Stimulated activated naive CD8-positive, alpha-beta T cell treated with anti-CD3 and anti-CD28 coated beads, Interleukin-15, amount 100 ng/mL, for 72 hours (primary cell): ENCODE data around the gene DTX3.
"Not testable (repeated sequence)": the region's sequence is repeated elsewhere in the genome, so short reads cannot be mapped to it uniquely, and the experiment has no call there.

Experiments used
- ATAC-seq: fragments of 150-1000 bp; cut with Tn5 transposase; 2 replicates; pipeline ENCODE4 v1.10.0; 2021; ENCODE audit warnings: mild to moderate bottlenecking, moderate library complexity
- DNase-seq, 2 donors: peaks; one replicate each; pipeline ENCODE4 v3.0.0; 2021 to 2022
- H3K27ac Mint-ChIP-seq, 2 donors: one replicate each; pipeline ENCODE4 v1.8.0; 2022; ENCODE audit warnings: mild to moderate bottlenecking in 2 of 2, mixed read lengths in 2 of 2, moderate library complexity in 2 of 2
- H3K27me3 Mint-ChIP-seq: one replicate; pipeline ENCODE4 v1.8.0; 2022; ENCODE audit warnings: mixed read lengths
- H3K4me1 Mint-ChIP-seq: one replicate; pipeline ENCODE4 v1.8.0; 2022; ENCODE audit warnings: mild to moderate bottlenecking, mixed read lengths
- H3K4me3 Mint-ChIP-seq, 2 donors: one replicate each; pipeline ENCODE4 v1.8.0; 2022; ENCODE audit warnings: mild to moderate bottlenecking in 2 of 2, mixed read lengths in 2 of 2, moderate library complexity in 1 of 2
- H3K9me3 Mint-ChIP-seq, 2 donors: one replicate each; pipeline ENCODE4 v1.8.0; 2022; ENCODE audit warnings: mixed read lengths in 2 of 2

Gene DTX3

GRCh38 chr12:57579011-57579410, 25.6 kb upstream of the DTX3 start:
- ATAC-seq (no peak), DNase-seq (no peak)
- Mint-ChIP-seq H3K27ac (peak overlapping the region in 1 of 2 donors; percentile 43), H3K9me3 (no peaks in the 10 kb centered on the region), H3K4me3 (no peak overlapping the region), H3K4me1 (peaks cover 6% of the 10 kb centered on the region), H3K27me3 (no peaks in the 10 kb centered on the region)

- Mint-ChIP-seq H3K27me3 (no peaks in the 10 kb centered on the region), H3K4me1 (peaks cover 6% of the 10 kb centered on the region), H3K27ac (no peak overlapping the region), H3K9me3 (no peaks in the 10 kb centered on the region), H3K4me3 (no peak overlapping the region)
- DNase-seq (no peak), ATAC-seq (no peak)
These were observed 24.8 kb upstream of the DTX3 start for GRCh38 chr12:57579677-57580465.

- no peaks in the 10 kb centered on the region for H3K27me3 Mint-ChIP-seq
- DNase-seq (no peak), ATAC-seq (no peak)
- peaks cover 6% of the 10 kb centered on the region for H3K4me1 Mint-ChIP-seq
- no peaks in the 10 kb centered on the region for H3K9me3 Mint-ChIP-seq
- no peak overlapping the region for H3K4me3 Mint-ChIP-seq
- H3K27ac Mint-ChIP-seq, result no peak overlapping the region
These were observed 24.2 kb upstream of the DTX3 start for GRCh38 chr12:57580466-57580795.

- DNase-seq (no peak), ATAC-seq (no peak)
- H3K9me3 Mint-ChIP-seq, result no peaks in the 10 kb centered on the region
- no peak overlapping the region for H3K27ac Mint-ChIP-seq
- H3K4me1 Mint-ChIP-seq, result peaks cover 6% of the 10 kb centered on the region
- no peak overlapping the region for H3K4me3 Mint-ChIP-seq
- no peaks in the 10 kb centered on the region for H3K27me3 Mint-ChIP-seq
These were observed 22.8 kb upstream of the DTX3 start for GRCh38 chr12:57581802-57582201.

- ATAC-seq, result no peak
- H3K9me3 Mint-ChIP-seq, result no peaks in the 10 kb centered on the region
- peak overlapping the region in 1 of 2 donors; percentile 9 for H3K27ac Mint-ChIP-seq
- no peak for DNase-seq
- H3K4me3 Mint-ChIP-seq, result no peak overlapping the region
- H3K4me1 Mint-ChIP-seq, result peaks cover 6% of the 10 kb centered on the region
- H3K27me3 Mint-ChIP-seq, result no peaks in the 10 kb centered on the region
These were observed 22.2 kb upstream of the DTX3 start for GRCh38 chr12:57582440-57582839.

GRCh38 chr12:57583008-57583831, 21.4 kb upstream of the DTX3 start:
- Mint-ChIP-seq H3K27ac (no peak overlapping the region), H3K27me3 (no peaks in the 10 kb centered on the region), H3K9me3 (no peaks in the 10 kb centered on the region), H3K4me1 (peaks cover 6% of the 10 kb centered on the region), H3K4me3 (no peak overlapping the region)
- ATAC-seq, result peak; percentile 99
- peak; percentile 72 to 81 for DNase-seq

GRCh38 chr12:57584050-57584449, 20.6 kb upstream of the DTX3 start:
- peaks cover 6% of the 10 kb centered on the region for H3K4me1 Mint-ChIP-seq
- no peak for ATAC-seq
- H3K9me3 Mint-ChIP-seq, result no peaks in the 10 kb centered on the region

GRCh38 chr12:57584690-57585089, 19.9 kb upstream of the DTX3 start:
- H3K9me3 Mint-ChIP-seq, result no peaks in the 10 kb centered on the region
- H3K27ac Mint-ChIP-seq, result no peak overlapping the region
- H3K27me3 Mint-ChIP-seq, result no peaks in the 10 kb centered on the region
- peaks cover 6% of the 10 kb centered on the region for H3K4me1 Mint-ChIP-seq
- DNase-seq (no peak), ATAC-seq (no peak)
- no peak overlapping the region for H3K4me3 Mint-ChIP-seq

More at GRCh38 chr12:57584050-57584449, 20.6 kb upstream of the DTX3 start:
- no peak for DNase-seq
- Mint-ChIP-seq H3K27ac (no peak overlapping the region), H3K4me3 (no peak overlapping the region), H3K27me3 (no peaks in the 10 kb centered on the region)

- Mint-ChIP-seq H3K9me3 (no peaks in the 10 kb centered on the region), H3K4me1 (peaks cover 7% of the 10 kb centered on the region), H3K27me3 (no peaks in the 10 kb centered on the region), H3K4me3 (no peak overlapping the region), H3K27ac (no peak overlapping the region)
- ATAC-seq (no peak), DNase-seq (no peak)
These were observed 19.5 kb upstream of the DTX3 start for GRCh38 chr12:57585156-57585555.

GRCh38 chr12:57586128-57586527, 18.5 kb upstream of the DTX3 start:
- no peak overlapping the region for H3K27ac Mint-ChIP-seq
- no peak for ATAC-seq

GRCh38 chr12:57586832-57587429, 17.7 kb upstream of the DTX3 start:
- ATAC-seq, result no peak
- Mint-ChIP-seq H3K27me3 (no peaks in the 10 kb centered on the region), H3K4me3 (no peak overlapping the region), H3K4me1 (peaks cover 20% of the 10 kb centered on the region), H3K27ac (no peak overlapping the region), H3K9me3 (no peaks in the 10 kb centered on the region)
- no peak for DNase-seq

More at GRCh38 chr12:57586128-57586527, 18.5 kb upstream of the DTX3 start:
- Mint-ChIP-seq H3K4me1 (peaks cover 13% of the 10 kb centered on the region), H3K27me3 (no peaks in the 10 kb centered on the region), H3K9me3 (no peaks in the 10 kb centered on the region), H3K4me3 (no peak overlapping the region)
- DNase-seq, result no peak

GRCh38 chr12:57588951-57589610, 15.5 kb upstream of the DTX3 start:
- not testable (repeated sequence) for H3K4me3 Mint-ChIP-seq, H3K27me3 Mint-ChIP-seq, H3K27ac Mint-ChIP-seq, H3K9me3 Mint-ChIP-seq, ATAC-seq, DNase-seq
- peaks cover 24% of the 10 kb centered on the region for H3K4me1 Mint-ChIP-seq

GRCh38 chr12:57590479-57590863, 14.2 kb upstream of the DTX3 start:
- no peaks in the 10 kb centered on the region for H3K27me3 Mint-ChIP-seq

GRCh38 chr12:57590864-57591781, 13.5 kb upstream of the DTX3 start, which contains the start of gene PIP4K2C:
Gene PIP4K2C, plus strand, starts transcription at chr12:57591192. Its CDS starts 98 bp downstream, at chr12:57591290.
- H3K9me3 Mint-ChIP-seq, result no peaks in the 10 kb centered on the region
- H3K27ac Mint-ChIP-seq, result peak within 1 kb of the TSS; percentile 85 to 97
- peak; percentile 92 for ATAC-seq
- DNase-seq, result peak; percentile 74 to 80
- H3K27me3 Mint-ChIP-seq, result no peaks in the 10 kb centered on the region
- H3K4me1 Mint-ChIP-seq, result peaks cover 24% of the 10 kb centered on the region
- H3K4me3 Mint-ChIP-seq, result peak within 1 kb of the TSS; percentile 86 to 88

More at GRCh38 chr12:57590479-57590863, 14.2 kb upstream of the DTX3 start:
- Mint-ChIP-seq H3K9me3 (no peaks in the 10 kb centered on the region), H3K4me1 (peaks cover 24% of the 10 kb centered on the region), H3K27ac (peak overlapping the region in 1 of 2 donors; percentile 85), H3K4me3 (peak overlapping the region; percentile 86 to 88)
- ATAC-seq (no peak), DNase-seq (no peak)
